ENCODE results near the gene TCEA2.
"Not testable (repeated sequence)": the region's sequence is repeated elsewhere in the genome, so short reads cannot be mapped to it uniquely, and the experiment has no call there.

Gene TCEA2

GRCh38 chr20:64087226-64087825 lies 24.3 kb downstream of the TCEA2 start:
- not testable (repeated sequence) for DNase-seq; H3K27me3 ChIP-seq (replicated peaks; ENCODE audit: control insufficient read depth, insufficient read depth, low read length, poor library complexity, severe bottlenecking); H3K27ac ChIP-seq (ENCODE audit: insufficient read depth, low read length, poor library complexity, severe bottlenecking); H3K4me3 ChIP-seq (ENCODE audit: insufficient read depth, low read depth, low read length, poor library complexity, severe bottlenecking); H3K36me3 ChIP-seq (ENCODE audit: control insufficient read depth, insufficient read depth, low read length); H3K9me3 ChIP-seq (ENCODE audit: control insufficient read depth, low read length)
- peaks cover 17% of the 10 kb centered on the region for H3K4me1 ChIP-seq (ENCODE audit: control insufficient read depth, insufficient read depth, low read length, poor library complexity, severe bottlenecking)

GRCh38 chr20:64088586-64088985 lies 25.6 kb downstream of the TCEA2 start:
- not testable (repeated sequence) for H3K36me3 ChIP-seq (ENCODE audit: control insufficient read depth, insufficient read depth, low read length); H3K4me3 ChIP-seq (ENCODE audit: insufficient read depth, low read depth, low read length, poor library complexity, severe bottlenecking); H3K9me3 ChIP-seq (ENCODE audit: control insufficient read depth, low read length); H3K27me3 ChIP-seq (replicated peaks; ENCODE audit: control insufficient read depth, insufficient read depth, low read length, poor library complexity, severe bottlenecking); H3K4me1 ChIP-seq (ENCODE audit: control insufficient read depth, insufficient read depth, low read length, poor library complexity, severe bottlenecking); DNase-seq; H3K27ac ChIP-seq (ENCODE audit: insufficient read depth, low read length, poor library complexity, severe bottlenecking)

- Histone ChIP-seq H3K27me3 (replicated peaks; ENCODE audit: control insufficient read depth, insufficient read depth, low read length, poor library complexity, severe bottlenecking) (no peaks in the 10 kb centered on the region), H3K36me3 (ENCODE audit: control insufficient read depth, insufficient read depth, low read length) (no peaks in the 10 kb centered on the region), H3K4me3 (ENCODE audit: insufficient read depth, low read depth, low read length, poor library complexity, severe bottlenecking) (no peak overlapping the region), H3K4me1 (ENCODE audit: control insufficient read depth, insufficient read depth, low read length, poor library complexity, severe bottlenecking) (no peaks in the 10 kb centered on the region), H3K27ac (ENCODE audit: insufficient read depth, low read length, poor library complexity, severe bottlenecking) (no peak overlapping the region), H3K9me3 (ENCODE audit: control insufficient read depth, low read length) (peaks cover 5% of the 10 kb centered on the region)
- DNase-seq, result no peak
Measured at GRCh38 chr20:64090165-64090564, 27.2 kb downstream of the TCEA2 start.

GRCh38 chr20:64091340-64091739 lies 28.3 kb downstream of the TCEA2 start:
- no peak overlapping the region for H3K27ac ChIP-seq (ENCODE audit: insufficient read depth, low read length, poor library complexity, severe bottlenecking)
- H3K4me1 ChIP-seq (ENCODE audit: control insufficient read depth, insufficient read depth, low read length, poor library complexity, severe bottlenecking), result no peaks in the 10 kb centered on the region
- peaks cover 5% of the 10 kb centered on the region for H3K9me3 ChIP-seq (ENCODE audit: control insufficient read depth, low read length)
- DNase-seq, result no peak
- no peaks in the 10 kb centered on the region for H3K36me3 ChIP-seq (ENCODE audit: control insufficient read depth, insufficient read depth, low read length)
- no peaks in the 10 kb centered on the region for H3K27me3 ChIP-seq (replicated peaks; ENCODE audit: control insufficient read depth, insufficient read depth, low read length, poor library complexity, severe bottlenecking)
- H3K4me3 ChIP-seq (ENCODE audit: insufficient read depth, low read depth, low read length, poor library complexity, severe bottlenecking), result no peak overlapping the region

- no peaks in the 10 kb centered on the region for H3K36me3 ChIP-seq (ENCODE audit: control insufficient read depth, insufficient read depth, low read length)
- H3K4me1 ChIP-seq (ENCODE audit: control insufficient read depth, insufficient read depth, low read length, poor library complexity, severe bottlenecking), result no peaks in the 10 kb centered on the region
- no peak overlapping the region for H3K27ac ChIP-seq (ENCODE audit: insufficient read depth, low read length, poor library complexity, severe bottlenecking)
- no peaks in the 10 kb centered on the region for H3K27me3 ChIP-seq (replicated peaks; ENCODE audit: control insufficient read depth, insufficient read depth, low read length, poor library complexity, severe bottlenecking)
- peaks cover 5% of the 10 kb centered on the region for H3K9me3 ChIP-seq (ENCODE audit: control insufficient read depth, low read length)
- no peak for DNase-seq
- no peak overlapping the region for H3K4me3 ChIP-seq (ENCODE audit: insufficient read depth, low read depth, low read length, poor library complexity, severe bottlenecking)
Measured at GRCh38 chr20:64091770-64092169, 28.8 kb downstream of the TCEA2 start.

GRCh38 chr20:64092258-64093012 lies 29.4 kb downstream of the TCEA2 start:
- Histone ChIP-seq H3K4me1 (ENCODE audit: control insufficient read depth, insufficient read depth, low read length, poor library complexity, severe bottlenecking) (no peaks in the 10 kb centered on the region), H3K9me3 (ENCODE audit: control insufficient read depth, low read length) (peaks cover 5% of the 10 kb centered on the region), H3K27ac (ENCODE audit: insufficient read depth, low read length, poor library complexity, severe bottlenecking) (no peak overlapping the region), H3K27me3 (replicated peaks; ENCODE audit: control insufficient read depth, insufficient read depth, low read length, poor library complexity, severe bottlenecking) (no peaks in the 10 kb centered on the region), H3K36me3 (ENCODE audit: control insufficient read depth, insufficient read depth, low read length) (no peaks in the 10 kb centered on the region), H3K4me3 (ENCODE audit: insufficient read depth, low read depth, low read length, poor library complexity, severe bottlenecking) (no peak overlapping the region)
- no peak for DNase-seq

GRCh38 chr20:64093013-64093503 lies 30.1 kb downstream of the TCEA2 start:
- no peak overlapping the region for H3K4me3 ChIP-seq (ENCODE audit: insufficient read depth, low read depth, low read length, poor library complexity, severe bottlenecking)
- H3K9me3 ChIP-seq (ENCODE audit: control insufficient read depth, low read length), result no peaks in the 10 kb centered on the region
- no peak for DNase-seq
- no peaks in the 10 kb centered on the region for H3K27me3 ChIP-seq (replicated peaks; ENCODE audit: control insufficient read depth, insufficient read depth, low read length, poor library complexity, severe bottlenecking)
- H3K27ac ChIP-seq (ENCODE audit: insufficient read depth, low read length, poor library complexity, severe bottlenecking), result no peak overlapping the region
- H3K36me3 ChIP-seq (ENCODE audit: control insufficient read depth, insufficient read depth, low read length), result no peaks in the 10 kb centered on the region
- no peaks in the 10 kb centered on the region for H3K4me1 ChIP-seq (ENCODE audit: control insufficient read depth, insufficient read depth, low read length, poor library complexity, severe bottlenecking)

GRCh38 chr20:64095455-64095854 lies 32.5 kb downstream of the TCEA2 start:
- no peak for DNase-seq
- Histone ChIP-seq H3K9me3 (ENCODE audit: control insufficient read depth, low read length) (no peaks in the 10 kb centered on the region), H3K36me3 (ENCODE audit: control insufficient read depth, insufficient read depth, low read length) (no peaks in the 10 kb centered on the region), H3K27ac (ENCODE audit: insufficient read depth, low read length, poor library complexity, severe bottlenecking) (no peak overlapping the region), H3K4me1 (ENCODE audit: control insufficient read depth, insufficient read depth, low read length, poor library complexity, severe bottlenecking) (no peaks in the 10 kb centered on the region), H3K4me3 (ENCODE audit: insufficient read depth, low read depth, low read length, poor library complexity, severe bottlenecking) (no peak overlapping the region), H3K27me3 (replicated peaks; ENCODE audit: control insufficient read depth, insufficient read depth, low read length, poor library complexity, severe bottlenecking) (no peaks in the 10 kb centered on the region)

GRCh38 chr20:64095927-64096326 lies 32.9 kb downstream of the TCEA2 start:
- Histone ChIP-seq H3K4me3 (ENCODE audit: insufficient read depth, low read depth, low read length, poor library complexity, severe bottlenecking) (no peak overlapping the region), H3K9me3 (ENCODE audit: control insufficient read depth, low read length) (no peaks in the 10 kb centered on the region), H3K36me3 (ENCODE audit: control insufficient read depth, insufficient read depth, low read length) (no peaks in the 10 kb centered on the region), H3K4me1 (ENCODE audit: control insufficient read depth, insufficient read depth, low read length, poor library complexity, severe bottlenecking) (no peaks in the 10 kb centered on the region), H3K27me3 (replicated peaks; ENCODE audit: control insufficient read depth, insufficient read depth, low read length, poor library complexity, severe bottlenecking) (no peaks in the 10 kb centered on the region), H3K27ac (ENCODE audit: insufficient read depth, low read length, poor library complexity, severe bottlenecking) (no peak overlapping the region)
- no peak for DNase-seq

GRCh38 chr20:64096535-64096934 lies 33.5 kb downstream of the TCEA2 start:
- no peaks in the 10 kb centered on the region for H3K36me3 ChIP-seq (ENCODE audit: control insufficient read depth, insufficient read depth, low read length)
- H3K4me1 ChIP-seq (ENCODE audit: control insufficient read depth, insufficient read depth, low read length, poor library complexity, severe bottlenecking), result no peaks in the 10 kb centered on the region
- H3K4me3 ChIP-seq (ENCODE audit: insufficient read depth, low read depth, low read length, poor library complexity, severe bottlenecking), result no peak overlapping the region
- H3K27me3 ChIP-seq (replicated peaks; ENCODE audit: control insufficient read depth, insufficient read depth, low read length, poor library complexity, severe bottlenecking), result peaks cover 2% of the 10 kb centered on the region
- no peaks in the 10 kb centered on the region for H3K9me3 ChIP-seq (ENCODE audit: control insufficient read depth, low read length)
- DNase-seq, result no peak
- H3K27ac ChIP-seq (ENCODE audit: insufficient read depth, low read length, poor library complexity, severe bottlenecking), result no peak overlapping the region

Measured in effector memory CD4-positive, alpha-beta T cell (primary cell).